Stomach (tissue), 9 donors: ENCODE data around the gene TMEM128. TPM values are rescaled to one million over a fixed set of nuclear protein-coding genes. Genes with fewer than 3 reads are reported as not detected.
"Not testable (repeated sequence)": the region's sequence is repeated elsewhere in the genome, so short reads cannot be mapped to it uniquely, and the experiment has no call there.

ENCODE experiments used
- DNase-seq, 2 donors: peaks; one replicate each; pipeline versions ENCODE4 v3.0.0 to v3.0.0-alpha.2; 2013 to 2019
- H3K27ac ChIP-seq, 5 donors: fragments of 200-600 bp in 4 of 5; sonication (generic) in 4 of 5; one replicate each; pipeline ENCODE4 v1.5.1; 2013 to 2019; ENCODE audit warnings: mild to moderate bottlenecking in 1 of 5, moderate library complexity in 1 of 5
- H3K27me3 ChIP-seq, 3 donors: fragments of 200-600 bp; sonication (generic); one replicate each; pipeline ENCODE4 v1.5.1; 2017 to 2019; ENCODE audit warnings: mixed run types in 1 of 3
- H3K36me3 ChIP-seq, 4 donors: fragments of 200-600 bp; sonication (generic); 1 replicate in 3 of 4; 2 replicates in 1 of 4; pipeline ENCODE4 v1.5.1; 2016 to 2019
- H3K4me1 ChIP-seq, 4 donors: fragments of 200-600 bp; sonication (generic); one replicate each; pipeline ENCODE4 v1.5.1; 2016 to 2019
- H3K4me3 ChIP-seq, 4 donors: fragments of 200-600 bp; sonication (generic) in 3 of 4; one replicate each; pipeline ENCODE4 v1.5.1; 2016 to 2019; ENCODE audit warnings: mild to moderate bottlenecking in 1 of 4
- H3K9me3 ChIP-seq, 4 donors: fragments of 200-600 bp; sonication (generic); one replicate each; pipeline ENCODE4 v1.5.1; 2016 to 2019
- CTCF ChIP-seq, 7 experiments: fragments of 450-650 bp in 4 of 7; fragments of 200-600 bp in 3 of 7; sonication (generic) in 3 of 7; IDR thresholded peaks; one replicate each; pipeline ENCODE4 v1.5.1; 2016 to 2019; ENCODE audit warnings: antibody characterized with exemption in 7 of 7, control low read depth in 2 of 7, mild to moderate bottlenecking in 1 of 7
- EP300 ChIP-seq: sonication (generic); formaldehyde crosslinking; IDR thresholded peaks from one replicate; pipeline ENCODE4 v1.6.1; 2017; ENCODE audit warnings: antibody characterized with exemption
- POLR2A ChIP-seq, 4 donors: fragments of 450-650 bp; IDR thresholded peaks; one replicate each; pipeline ENCODE4 v1.6.1; 2016; ENCODE audit warnings: antibody characterized with exemption in 4 of 4, control low read depth in 2 of 4, mild to moderate bottlenecking in 1 of 4, moderate library complexity in 1 of 4
- POLR2AphosphoS5 ChIP-seq, 3 donors: sonication (generic); formaldehyde crosslinking; IDR thresholded peaks; one replicate each; pipeline ENCODE4 v1.6.1; 2016; ENCODE audit warnings: antibody characterized with exemption in 3 of 3
- WGBS, 5 donors: extraction: QIAGEN DNeasy Blood & Tissue Kit in 3 of 5; methylation state at CpG; one replicate each; pipeline versions ENCODE4 v1.1.5 to v1.1.7; 2013 to 2018; 5-methylcytosine and 5-hydroxymethylcytosine counted together
- intact Hi-C: fragments of 100-400 bp; cut with DNase I; formaldehyde crosslinking; loops from one replicate; pipeline ENCODE4 v1.15.1; 2023; ENCODE audit warnings: low total_unique reads
- polyA plus RNA-seq, 3 donors: library from polyadenylated mRNA; stranded (reverse); fragments of 200-250 nt; gene quantifications; one replicate each; pipeline ENCODE4 v1.2.3, GENCODE V29; 2013
- total RNA-seq, 5 donors: library from RNA; depleted of rRNA; stranded (reverse); fragments of >200 nt; gene quantifications; one replicate each; pipeline versions ENCODE4 v1.1.0 to v1.2.3, GENCODE V29; 2014 to 2016
- donor health status: healthy with polysubstance abuse.
- donor health status: Bipolar disorder and iron deficiency.
- donor health status: healthy.

The TMEM128 gene
- total and polyA plus RNA-seq, 8 donors, result 0.29 to 46.3 (median 18.3) TPM

DNA sequence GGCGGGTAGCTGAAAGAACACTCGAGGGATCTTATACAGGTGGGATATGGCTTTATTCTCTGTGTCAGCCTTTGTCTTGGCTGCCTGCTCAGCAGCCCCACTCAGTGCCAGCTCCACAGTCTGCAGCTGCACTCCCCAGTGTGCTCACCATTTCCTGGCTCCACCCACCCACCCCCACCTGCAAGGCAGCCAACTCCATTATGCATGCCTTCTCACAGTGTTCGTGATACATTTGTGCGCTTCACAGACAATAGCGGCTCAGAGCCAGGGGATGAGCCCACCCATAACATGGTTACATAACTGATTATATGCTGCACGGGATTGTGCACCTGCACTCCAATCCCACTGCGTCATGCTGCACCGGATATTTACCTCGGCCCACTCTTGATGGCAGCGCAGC lies 8.8 kb upstream of the TMEM128 start:
- no peak for DNase-seq
- no peak for TF ChIP-seq EP300
- TF ChIP-seq POLR2AphosphoS5 (IDR thresholded peaks at IDR 0.05), result no peak
- TF ChIP-seq POLR2A (IDR thresholded peaks at IDR 0.05), result no peak
- TF ChIP-seq CTCF (IDR thresholded peaks at IDR 0.05), result no peak
- Histone ChIP-seq H3K4me1 (peaks cover 0 to 22% (median 10%) of the 10 kb centered on the region in 4 donors), H3K4me3 (no peak overlapping the region), H3K27me3 (no peaks in the 10 kb centered on the region), H3K9me3 (no peaks in the 10 kb centered on the region), H3K27ac (no peak overlapping the region), H3K36me3 (no peaks in the 10 kb centered on the region)
- 68 to 79% (median 74%) methylated on average over 8 to 10 of the region's 10 CpGs for WGBS, 5 donors
- intact Hi-C loops, result loop anchor here (5.0 kb wide), 1 partner anchor 81 kb away; no protein-coding TSS in a partner anchor

DNA sequence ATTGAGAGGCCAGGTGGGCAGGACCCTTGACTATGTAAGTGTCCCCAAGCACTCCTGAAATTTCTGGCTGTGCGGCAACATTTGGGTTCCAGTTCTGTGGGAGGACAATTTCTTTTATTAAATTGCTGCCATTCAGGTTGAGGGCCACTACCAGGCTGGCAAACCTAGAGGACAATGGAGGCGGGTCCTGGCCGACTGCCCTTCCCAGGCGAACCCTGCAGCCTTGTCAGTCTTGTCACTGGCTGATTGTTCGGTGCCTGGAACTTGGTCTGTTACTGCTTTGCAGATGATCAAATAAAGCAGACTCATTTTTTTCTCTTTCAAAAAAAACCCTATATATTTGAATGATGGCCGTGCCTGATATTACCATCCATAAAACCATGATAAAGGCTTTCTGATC lies 6.6 kb upstream of the TMEM128 start:
- intact Hi-C loops, result loop anchor here (5.0 kb wide), 1 partner anchor 83 kb away; no protein-coding TSS in a partner anchor
- H3K4me1 ChIP-seq, result peaks cover 0 to 14% (median 7%) of the 10 kb centered on the region in 4 donors
- H3K27me3 ChIP-seq, result peaks cover 0 to 5% (median 0%) of the 10 kb centered on the region in 3 donors
- DNase-seq, result no peak
- 34 to 58% (median 47%) methylated on average over 6 of the region's 6 CpGs for WGBS, 5 donors
- no peak for TF ChIP-seq POLR2A (IDR thresholded peaks at IDR 0.05)
- no peak for TF ChIP-seq POLR2AphosphoS5 (IDR thresholded peaks at IDR 0.05)
- H3K27ac ChIP-seq, result no peak overlapping the region
- H3K9me3 ChIP-seq, result no peaks in the 10 kb centered on the region
- no peak overlapping the region for H3K4me3 ChIP-seq
- no peaks in the 10 kb centered on the region for H3K36me3 ChIP-seq

DNA sequence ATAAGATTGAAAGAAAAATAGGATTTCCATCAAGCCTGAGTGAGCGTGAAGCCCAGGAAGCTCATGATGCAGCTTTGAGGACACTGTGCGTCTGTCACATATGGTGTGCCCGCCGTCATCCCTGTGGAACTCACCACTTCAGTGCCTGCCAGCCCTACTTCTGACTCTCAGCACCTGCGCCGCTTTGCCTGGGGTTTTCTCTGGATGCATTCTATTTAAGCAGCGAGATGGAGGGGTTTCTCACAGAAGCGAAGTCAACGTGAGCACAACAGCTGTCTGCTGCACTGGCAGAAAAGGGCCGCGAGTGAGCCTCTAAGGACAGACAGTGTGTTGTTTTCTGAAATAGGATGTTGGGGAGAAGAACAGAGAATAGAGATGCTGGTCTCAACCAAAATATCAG lies 6.2 kb upstream of the TMEM128 start:
- no peak for TF ChIP-seq EP300
- TF ChIP-seq POLR2AphosphoS5 (IDR thresholded peaks at IDR 0.05), result no peak
- no peak for TF ChIP-seq CTCF (IDR thresholded peaks at IDR 0.05)
- no peak for TF ChIP-seq POLR2A (IDR thresholded peaks at IDR 0.05)
- no peaks in the 10 kb centered on the region for H3K36me3 ChIP-seq
- no peak overlapping the region for H3K27ac ChIP-seq
- peaks cover 0 to 5% (median 0%) of the 10 kb centered on the region in 3 donors for H3K27me3 ChIP-seq
- intact Hi-C loops, result no loop called here
- WGBS, 5 donors, result 86 to 91% (median 89%) methylated on average over 11 of the region's 11 CpGs
- H3K9me3 ChIP-seq, result no peaks in the 10 kb centered on the region
- no peak for DNase-seq
- no peak overlapping the region for H3K4me3 ChIP-seq
- H3K4me1 ChIP-seq, result peaks cover 0 to 12% (median 4%) of the 10 kb centered on the region in 4 donors

- WGBS, 5 donors, result 72 to 81% (median 75%) methylated on average over 8 of the region's 8 CpGs
- no peak for DNase-seq
- Histone ChIP-seq H3K27me3 (peaks cover 0 to 5% (median 0%) of the 10 kb centered on the region in 3 donors), H3K27ac (no peak overlapping the region), H3K9me3 (no peaks in the 10 kb centered on the region), H3K4me3 (no peak overlapping the region), H3K4me1 (peaks cover 7 to 42% (median 27%) of the 10 kb centered on the region in 4 donors), H3K36me3 (peaks cover 6 to 12% (median 9%) of the 10 kb centered on the region in 4 donors)
- intact Hi-C loops, result no loop called here
- no peak for TF ChIP-seq POLR2AphosphoS5 (IDR thresholded peaks at IDR 0.05)
- TF ChIP-seq EP300, result no peak
- no peak for TF ChIP-seq POLR2A (IDR thresholded peaks at IDR 0.05)
- no peak for TF ChIP-seq CTCF (IDR thresholded peaks at IDR 0.05)
Measured at GRCh38 chr4:4249866-4250265, 1.8 kb upstream of the TMEM128 start.

- Histone ChIP-seq H3K27ac (peak overlapping the region in 3 of 5 donors; percentile 95 to 96 (median 95)), H3K4me1 (peaks cover 7 to 42% (median 27%) of the 10 kb centered on the region in 4 donors), H3K36me3 (peaks cover 11 to 17% (median 15%) of the 10 kb centered on the region in 4 donors)
- DNase-seq, H3K4me3 ChIP-seq, H3K27me3 ChIP-seq, H3K9me3 ChIP-seq, intact Hi-C loops: not testable (repeated sequence)
- WGBS, 5 donors, result 90 to 97% (median 96%) methylated on average over 15 of the region's 15 CpGs
Measured at GRCh38 chr4:4249342-4249741, 1.3 kb upstream of the TMEM128 start.
